ENCODE data around the gene GFER.

DNA sequence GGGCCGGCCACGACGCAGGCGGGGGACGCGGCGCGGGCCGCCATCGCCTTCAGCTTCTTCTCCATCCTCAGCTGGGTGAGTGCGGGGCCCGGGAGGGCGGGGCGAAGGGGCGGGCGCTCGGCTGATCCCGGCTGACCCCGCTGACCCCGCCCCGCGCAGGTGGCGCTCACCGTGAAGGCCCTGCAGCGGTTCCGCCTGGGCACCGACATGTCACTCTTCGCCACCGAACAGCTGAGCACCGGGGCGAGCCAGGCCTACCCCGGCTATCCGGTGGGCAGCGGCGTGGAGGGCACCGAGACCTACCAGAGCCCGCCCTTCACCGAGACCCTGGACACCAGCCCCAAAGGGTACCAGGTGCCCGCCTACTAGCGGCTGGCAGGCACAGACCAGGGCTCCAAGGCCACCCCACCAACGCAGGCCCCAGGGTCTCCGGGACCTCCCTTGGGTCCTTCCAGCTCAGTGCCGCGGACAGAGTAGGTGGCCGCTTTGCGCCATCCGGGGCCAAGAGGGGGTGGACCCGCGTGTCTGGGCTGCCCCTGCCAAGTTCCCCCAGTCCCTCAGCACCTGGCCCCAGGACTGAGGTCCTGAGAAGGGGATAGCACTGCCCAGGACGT lies 8.8 kb downstream of the GFER start:
- TF ChIP-seq KLF10 (CRISPR knock-in tag; IDR thresholded peaks at IDR 0.05): no peak
- no peak for TF ChIP-seq PRPF4 (IDR thresholded peaks at IDR 0.05; ENCODE audit: insufficient read depth, low read depth, low read length, poor library complexity, severe bottlenecking)
- no peak for TF ChIP-seq GABPA (tag; conservative IDR thresholded peaks at IDR 0.05; ENCODE audit: low read depth)
- TF ChIP-seq MAZ (CRISPR knock-in tag; conservative IDR thresholded peaks at IDR 0.05 in 1 of 2, IDR thresholded peaks at IDR 0.05 in 1 of 2): 0 out of 4 replicates have a peak, but pooled peaks of 1 of the 2 experiments have one; percentile 3
- no peak for TF ChIP-seq ZFX (CRISPR knock-in tag; IDR thresholded peaks at IDR 0.05)
- TF ChIP-seq POLR2A (conservative IDR thresholded peaks at IDR 0.05): no peak; the same call in 1 of the 2 replicates
- no peak for TF ChIP-seq GATAD2B (IDR thresholded peaks at IDR 0.05; ENCODE audit: borderline replicate concordance)
